NCI-H2196 (cell line): ENCODE measurements around the gene H1-8.
"Not testable (repeated sequence)": the region's sequence is repeated elsewhere in the genome, so short reads cannot be mapped to it uniquely, and the experiment has no call there.

Experiments
- DNase-seq: peaks from one replicate; lab custom pipeline; 2025; ENCODE audit not compliant: unreplicated experiment; lab: John Stamatoyannopoulos, UW

Gene H1-8

DNA sequence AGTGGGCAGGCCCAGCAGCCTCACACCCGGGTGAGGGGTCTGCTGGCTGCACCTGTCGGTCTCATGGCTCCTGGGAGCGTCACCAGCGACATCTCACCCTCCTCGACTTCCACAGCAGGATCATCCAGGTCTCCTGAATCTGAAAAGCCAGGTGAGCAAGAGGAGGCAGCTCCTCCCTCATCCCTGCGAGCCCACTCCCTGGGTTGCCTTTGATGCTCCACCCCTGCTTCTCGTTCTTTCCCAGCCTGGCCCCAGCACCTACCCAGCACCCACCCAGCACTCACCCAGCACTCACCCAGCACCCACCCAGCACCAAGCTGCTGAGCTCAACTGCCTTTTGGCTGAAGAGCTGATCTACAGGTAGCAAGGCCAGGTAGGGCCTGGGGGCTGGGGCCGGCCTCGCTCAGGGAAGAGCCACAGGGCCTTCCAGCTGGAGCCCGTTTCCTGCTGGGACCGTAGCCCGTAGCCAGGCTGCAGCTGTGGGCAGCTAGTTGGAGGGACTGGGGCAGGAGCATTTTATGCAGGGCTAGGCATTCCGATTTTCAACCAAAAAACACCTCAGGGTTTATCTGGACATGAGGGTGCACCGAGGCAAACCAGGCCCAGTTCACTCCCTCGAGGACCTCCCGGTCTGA is at the start of gene H1-8:
H1-8 (plus strand) TSS at position 20 of the 635 bp plus-strand sequence; CDS start at position 64, 44 bp downstream.
- DNase-seq: no peak

DNA sequence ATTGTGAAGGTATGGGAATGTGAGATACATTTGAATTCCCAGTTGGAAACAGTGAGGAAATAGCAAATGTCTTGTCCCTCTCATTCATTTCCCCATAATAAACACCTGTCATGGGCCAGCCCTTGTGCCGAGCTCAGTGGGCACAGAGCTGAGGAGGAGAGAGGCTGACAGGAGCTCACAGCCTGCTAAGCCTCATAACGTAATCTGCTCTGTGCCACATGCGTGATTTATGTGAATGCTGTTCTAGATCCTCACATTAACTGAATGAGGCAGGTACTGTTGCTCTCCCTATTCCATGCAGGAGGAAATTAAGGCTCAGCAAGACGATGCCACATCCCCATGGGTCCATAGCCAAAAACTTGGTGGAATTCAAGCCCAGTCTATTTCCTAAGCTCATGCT is 49.8 kb upstream of the H1-8 start:
- no peak for DNase-seq

DNA sequence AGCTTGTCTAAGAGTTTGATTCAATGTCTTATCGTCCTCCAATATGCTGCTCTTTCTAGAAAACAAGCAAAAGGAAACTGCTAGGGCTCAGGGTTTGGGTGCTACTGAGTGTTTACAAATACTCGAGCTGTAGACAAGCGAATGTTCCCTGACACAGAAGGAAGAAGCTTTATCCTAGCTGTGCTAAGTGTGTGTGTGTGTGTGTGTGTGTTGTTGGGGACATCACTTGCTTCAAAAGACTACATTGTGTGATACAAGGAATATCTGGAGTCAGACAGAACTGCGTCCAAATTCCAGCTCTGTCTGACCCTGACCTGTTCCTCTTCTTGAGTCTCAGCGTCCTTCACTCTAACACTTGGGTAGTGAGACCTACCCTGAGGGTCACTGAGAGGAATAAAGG is 48.5 kb upstream of the H1-8 start:
- not testable (repeated sequence) for DNase-seq

- DNase-seq: not testable (repeated sequence)
Observed at GRCh38 chr3:129495006-129495639, 47.9 kb upstream of the H1-8 start.

DNA sequence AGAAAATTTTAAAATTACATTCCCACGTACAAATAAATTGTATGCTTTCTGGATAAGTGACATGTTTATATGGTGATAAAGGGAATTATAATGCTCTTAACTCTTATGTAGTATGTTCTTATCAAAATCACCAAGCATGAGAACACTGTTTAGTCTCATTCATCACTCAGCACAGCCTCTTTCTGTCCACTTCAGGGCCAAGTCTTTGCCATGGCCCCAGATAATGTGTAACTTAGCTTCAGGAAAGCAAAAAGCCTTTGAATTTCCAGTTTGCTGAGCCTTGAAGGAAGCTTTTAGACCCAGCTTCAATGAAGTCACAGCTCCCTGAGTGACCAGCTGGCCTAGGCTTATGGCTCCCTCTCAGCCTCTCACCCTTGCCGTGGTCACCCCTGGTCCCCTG is 45.1 kb upstream of the H1-8 start:
- not testable (repeated sequence) for DNase-seq

DNA sequence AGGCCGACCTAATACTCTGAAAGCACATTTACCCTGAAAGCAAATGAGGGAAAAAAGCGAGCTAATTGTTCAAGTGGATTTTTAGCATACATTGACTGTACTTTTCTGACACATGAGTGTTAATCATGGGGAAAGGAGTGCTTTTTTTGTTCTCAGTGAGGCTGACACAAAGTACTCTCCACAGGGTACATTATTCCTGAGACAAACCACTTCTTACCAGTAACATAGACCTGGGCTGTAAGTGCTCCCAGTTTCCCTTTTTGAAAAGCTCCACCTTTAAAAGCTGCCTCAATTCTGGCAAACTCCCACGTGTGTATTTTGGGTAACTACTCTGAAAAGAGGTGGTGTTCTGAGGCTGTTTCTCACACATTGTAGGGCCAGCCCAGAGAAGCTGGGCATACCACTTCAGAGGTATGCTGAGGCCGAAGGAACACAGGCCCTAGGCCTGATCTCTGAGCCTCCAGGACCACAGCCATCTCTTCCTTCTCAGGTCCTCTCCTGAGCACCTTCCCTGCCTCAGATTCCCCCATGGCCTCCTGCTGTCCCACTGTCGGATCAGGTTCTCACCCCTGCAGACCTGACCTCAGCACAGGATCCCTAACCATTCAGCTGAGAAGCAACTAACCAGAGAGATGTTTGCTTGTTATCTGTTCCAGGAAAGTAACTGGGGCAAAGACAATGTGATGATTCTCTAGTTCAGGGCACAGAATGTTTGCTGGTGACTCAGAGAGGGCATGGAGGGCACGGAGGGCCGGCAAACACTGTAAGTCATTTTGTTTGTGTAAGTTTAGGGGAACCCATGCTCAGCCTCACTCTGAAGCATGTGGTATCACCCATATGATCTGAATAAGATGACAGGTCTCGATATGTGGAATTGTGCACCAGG is 44.1 kb upstream of the H1-8 start:
- not testable (repeated sequence) for DNase-seq

DNA sequence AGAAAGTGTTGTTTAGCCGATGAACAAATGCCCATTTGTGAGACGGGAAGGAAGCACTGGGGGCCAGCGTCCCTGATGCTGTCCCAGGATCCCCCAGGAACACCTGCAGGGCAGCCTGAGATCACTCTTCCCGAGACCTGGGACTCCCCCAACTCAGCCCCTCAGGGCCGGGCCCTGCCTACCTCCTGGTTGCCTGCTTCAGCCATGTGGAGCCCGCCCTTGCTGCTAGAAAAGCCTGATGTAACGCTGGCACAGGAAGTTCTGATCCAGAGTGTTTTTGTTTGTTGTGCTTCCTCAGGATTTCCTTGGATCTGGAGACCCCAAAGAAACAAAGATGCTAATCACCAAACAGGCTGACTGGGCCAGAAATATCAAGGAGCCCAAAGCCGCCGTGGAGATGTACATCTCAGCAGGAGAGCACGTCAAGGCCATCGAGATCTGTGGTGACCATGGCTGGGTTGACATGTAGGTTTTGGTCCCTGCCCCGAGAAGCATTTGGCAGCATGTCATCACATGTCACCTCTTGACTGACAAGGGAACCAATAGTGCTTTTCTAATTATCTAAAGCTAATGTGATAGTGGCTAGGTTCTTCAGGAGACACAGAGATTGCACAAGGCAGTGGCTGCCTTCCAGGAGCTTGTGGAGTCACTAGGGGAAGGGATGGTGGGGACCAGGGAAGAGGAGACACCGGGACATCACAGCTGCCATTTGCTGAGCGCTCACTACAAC is 43.2 kb upstream of the H1-8 start:
- DNase-seq: not testable (repeated sequence)

DNA sequence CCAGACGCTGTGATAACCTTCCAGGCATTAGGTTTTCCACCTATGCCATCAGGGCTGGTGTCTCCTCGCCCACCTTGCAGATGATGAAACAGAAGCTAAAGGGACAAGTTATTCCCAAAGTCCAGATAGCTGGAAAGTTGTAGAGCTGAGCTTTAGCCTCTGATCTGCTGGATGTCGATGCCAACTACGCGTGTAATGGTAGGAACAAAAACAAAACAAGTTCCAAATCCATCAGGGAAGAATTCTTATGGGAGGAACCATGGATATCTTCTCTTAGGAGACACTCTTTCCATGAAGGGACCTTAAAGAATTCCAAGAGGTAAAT is 42.7 kb upstream of the H1-8 start:
- no peak for DNase-seq

GRCh38 chr3:129501630-129502029 is 41.3 kb upstream of the H1-8 start:
- DNase-seq: no peak

GRCh38 chr3:129502641-129503408 is 40.1 kb upstream of the H1-8 start:
- peak; percentile 66 for DNase-seq

- DNase-seq: peak; percentile 65
Observed at GRCh38 chr3:129503471-129504291, 39.3 kb upstream of the H1-8 start.

DNA sequence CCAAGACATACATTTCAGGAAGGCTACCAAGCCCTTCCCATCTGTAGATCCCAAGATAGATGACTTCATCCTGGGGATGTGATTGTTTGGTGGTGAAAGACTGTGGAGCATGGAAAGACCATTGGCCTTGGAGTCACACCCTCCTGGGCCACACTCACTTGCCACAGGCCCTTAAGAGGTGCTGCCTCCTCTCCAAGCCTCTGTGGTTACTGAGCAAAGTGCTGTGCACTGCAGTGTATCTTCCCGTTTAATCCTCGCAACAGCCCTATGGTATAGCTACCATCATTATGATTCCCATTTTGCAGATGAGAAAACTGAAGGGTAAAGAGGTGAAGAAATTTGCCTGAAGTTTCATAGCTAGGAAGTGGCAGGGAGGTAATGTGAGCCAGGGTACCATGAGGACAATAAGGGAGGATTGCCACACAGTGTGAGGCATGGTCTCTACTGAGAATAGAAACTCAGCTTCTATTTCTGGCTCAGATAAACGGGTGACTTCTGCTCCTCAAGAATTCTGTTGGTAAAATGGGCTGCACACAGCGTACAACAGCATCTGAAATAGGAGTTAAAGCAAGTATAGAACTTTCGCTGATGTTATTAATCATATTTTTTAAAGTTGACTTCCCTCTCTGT is 38.4 kb upstream of the H1-8 start:
- DNase-seq: no peak

GRCh38 chr3:129505341-129505740 is 37.6 kb upstream of the H1-8 start:
- DNase-seq: peak; percentile 14

DNA sequence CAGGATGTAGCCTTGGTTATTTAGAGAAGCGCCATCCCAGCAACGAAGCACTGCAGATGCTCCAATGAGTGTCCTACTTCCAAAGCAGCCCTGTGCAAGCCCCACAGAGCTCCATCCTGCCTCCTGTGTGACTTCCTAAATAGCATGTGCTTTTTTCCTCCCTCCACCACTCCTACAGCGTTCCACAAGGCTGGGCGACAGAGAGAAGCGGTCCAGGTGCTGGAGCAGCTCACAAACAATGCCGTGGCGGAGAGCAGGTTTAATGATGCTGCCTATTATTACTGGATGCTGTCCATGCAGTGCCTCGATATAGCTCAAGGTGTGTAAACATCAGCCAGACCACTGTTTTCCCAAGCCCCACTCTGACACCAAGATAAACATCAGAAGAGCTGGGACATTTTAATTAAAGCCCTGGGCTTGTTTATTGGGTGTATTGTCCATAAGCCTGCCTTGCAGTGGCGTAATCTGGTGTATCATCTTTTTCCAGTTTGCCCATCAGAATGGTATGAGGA is 36.7 kb upstream of the H1-8 start:
- DNase-seq: peak; percentile 61

GRCh38 chr3:129507181-129507831 is 35.7 kb upstream of the H1-8 start:
- no peak for DNase-seq

DNA sequence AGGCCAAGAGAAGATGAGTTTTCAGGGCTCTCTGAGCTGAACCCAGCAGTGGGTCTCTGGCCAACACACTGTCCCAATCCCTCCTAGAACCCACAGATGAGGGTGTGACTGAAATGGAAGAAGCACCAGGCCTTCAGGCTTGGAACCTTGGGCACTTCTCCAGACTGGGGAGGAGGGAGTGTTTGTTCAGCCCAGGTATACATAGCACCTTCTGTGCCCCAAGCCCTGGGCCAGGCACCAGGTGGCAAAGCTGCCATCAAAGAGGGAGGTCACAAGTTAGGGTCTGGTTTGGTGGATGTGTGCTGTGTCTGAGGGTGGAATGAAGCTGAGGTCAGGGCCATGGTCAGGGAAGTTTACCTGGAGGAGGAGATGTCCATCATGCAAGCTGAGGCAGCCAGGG is 30.4 kb upstream of the H1-8 start:
- no peak for DNase-seq

DNA sequence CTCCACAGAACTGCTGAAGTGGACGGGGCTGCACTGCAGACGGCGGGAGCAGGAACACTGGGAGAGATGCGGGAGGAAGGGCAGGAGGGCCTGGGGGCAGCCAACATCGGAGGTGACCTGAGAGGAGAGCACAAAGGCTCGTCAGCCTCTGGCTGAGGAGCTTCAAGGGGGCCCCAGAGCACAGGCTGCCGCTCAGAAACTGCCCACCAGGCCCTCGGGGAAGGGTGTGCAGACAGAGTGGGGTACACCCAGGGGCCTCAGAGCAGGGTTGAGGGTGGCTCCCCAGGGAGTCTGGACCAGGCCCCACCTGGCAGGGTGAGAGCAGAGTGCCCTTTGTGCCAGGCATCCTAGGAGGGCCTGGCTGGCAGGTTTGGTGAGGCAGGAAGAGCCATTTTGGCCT is 29.3 kb upstream of the H1-8 start:
- no peak for DNase-seq

- DNase-seq: no peak
Observed at GRCh38 chr3:129514110-129514509, 28.9 kb upstream of the H1-8 start.

GRCh38 chr3:129514563-129514962 is 28.4 kb upstream of the H1-8 start:
- DNase-seq: no peak
